Endothelial cell of umbilical vein (primary cell): ENCODE measurements around the gene ACTR3.

Experiments
- CTCF ChIP-seq, 2 donors: IDR thresholded peaks; 1 replicate in 1 of 2; 2 replicates in 1 of 2; pipeline ENCODE4 v1.5.1; 2011; ENCODE audit warnings: low read length in 2 of 2, mild to moderate bottlenecking in 2 of 2, moderate library complexity in 2 of 2, control low read depth in 1 of 2, inconsistent platforms in 1 of 2, low read depth in 1 of 2; ENCODE audit not compliant: insufficient read depth in 1 of 2; ENCODE audit errors: extremely low read depth in 1 of 2
- EZH2 ChIP-seq: IDR thresholded peaks from 2 replicates; pipeline ENCODE4 v1.6.1; 2012; ENCODE audit warnings: borderline replicate concordance, low read depth, mild to moderate bottlenecking, moderate library complexity, low read length, inconsistent platforms; ENCODE audit not compliant: severe bottlenecking

- no peak for TF ChIP-seq EZH2
- TF ChIP-seq CTCF (IDR thresholded peaks at IDR 0.05; ENCODE audit: extremely low read depth in 1 of 2, insufficient read depth in 1 of 2, low read depth in 1 of 2, low read length in 2 of 2) = no peak
Observed at GRCh38 chr2:113891265-113891959, 1.5 kb downstream of the ACTR3 start.
